GM18868 (cell line): ENCODE results near the gene CIPC.

ENCODE experiments used
- ATAC-seq: cut with Tn5 transposase; IDR thresholded peaks from one replicate; pipeline ENCODE4 v1.9.1; 2021; ENCODE audit warnings: mild to moderate bottlenecking, moderate library complexity; ENCODE audit not compliant: unreplicated experiment

CIPC gene

GRCh38 chr14:77068517-77069200, 29.4 kb upstream of the CIPC start:
- ATAC-seq, result no peak

GRCh38 chr14:77069551-77069950, 28.5 kb upstream of the CIPC start:
- ATAC-seq, result no peak

GRCh38 chr14:77071938-77072388, 26.1 kb upstream of the CIPC start:
- ATAC-seq, result no peak

- ATAC-seq, result no peak
These were observed 23.1 kb upstream of the CIPC start for GRCh38 chr14:77074969-77075368.

- ATAC-seq, result no peak
These were observed 21.9 kb upstream of the CIPC start for GRCh38 chr14:77076113-77076631.

- ATAC-seq, result no peak
These were observed 21.0 kb upstream of the CIPC start for GRCh38 chr14:77077040-77077439.

- no peak for ATAC-seq
These were observed 15.7 kb upstream of the CIPC start for GRCh38 chr14:77082356-77082755.

GRCh38 chr14:77083082-77083481, 15.0 kb upstream of the CIPC start:
- ATAC-seq, result no peak

- no peak for ATAC-seq
These were observed 13.1 kb upstream of the CIPC start for GRCh38 chr14:77084985-77085384.

- ATAC-seq, result no peak
These were observed 12.5 kb upstream of the CIPC start for GRCh38 chr14:77085538-77085937.

GRCh38 chr14:77086017-77086727, 11.9 kb upstream of the CIPC start:
- ATAC-seq, result peak; percentile 70

GRCh38 chr14:77086951-77087350, 11.1 kb upstream of the CIPC start:
- no peak for ATAC-seq

- no peak for ATAC-seq
These were observed 10.4 kb upstream of the CIPC start for GRCh38 chr14:77087631-77088030.

- ATAC-seq, result no peak
These were observed 9.8 kb upstream of the CIPC start for GRCh38 chr14:77088219-77088618.

GRCh38 chr14:77088645-77089044, 9.4 kb upstream of the CIPC start:
- no peak for ATAC-seq

- ATAC-seq, result no peak
These were observed 6.5 kb upstream of the CIPC start for GRCh38 chr14:77091518-77091917.

- no peak for ATAC-seq
These were observed 5.4 kb upstream of the CIPC start for GRCh38 chr14:77092676-77093075.

GRCh38 chr14:77094672-77095284, 3.3 kb upstream of the CIPC start:
- no peak for ATAC-seq

- ATAC-seq, result no peak
These were observed 905 bp upstream of the CIPC start for GRCh38 chr14:77097006-77097699.

- ATAC-seq, result no peak
These were observed 683 bp downstream of the CIPC start for GRCh38 chr14:77098529-77099353.
